C4-2B (cell line): ENCODE results near the gene OSBPL10.

Experiments
- ZFX ChIP-seq: fragments of 450-650 bp; IDR thresholded peaks from 2 replicates; pipeline ENCODE4 v1.6.1; 2017
- TF ChIP-seq, protein P1 (sequence below): fragments of 450-650 bp; conservative IDR thresholded peaks from 2 replicates; pipeline ENCODE4 v1.5.1; 2017; ENCODE audit warnings: mild to moderate bottlenecking

DNA sequence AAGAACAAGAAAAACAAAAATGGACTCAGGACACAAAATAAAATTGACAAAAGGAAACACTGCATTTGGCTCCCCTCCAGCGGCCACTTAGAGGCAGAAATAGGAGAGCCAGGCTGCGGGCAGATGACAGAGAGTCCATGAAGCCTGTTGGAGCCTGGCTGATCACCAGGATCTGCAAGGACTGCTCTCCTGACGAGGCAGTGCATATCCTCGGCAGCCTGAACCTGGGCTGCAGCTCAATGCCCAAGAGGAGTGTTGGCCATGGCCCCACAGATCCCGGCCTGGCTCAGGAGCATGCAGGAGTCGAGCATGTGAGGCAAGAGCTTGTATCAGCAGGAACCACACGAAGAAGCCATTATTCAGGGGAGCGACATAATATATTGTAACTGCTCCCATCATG, 248.5 kb downstream of the OSBPL10 start:
- TF ChIP-seq, protein P1, sequence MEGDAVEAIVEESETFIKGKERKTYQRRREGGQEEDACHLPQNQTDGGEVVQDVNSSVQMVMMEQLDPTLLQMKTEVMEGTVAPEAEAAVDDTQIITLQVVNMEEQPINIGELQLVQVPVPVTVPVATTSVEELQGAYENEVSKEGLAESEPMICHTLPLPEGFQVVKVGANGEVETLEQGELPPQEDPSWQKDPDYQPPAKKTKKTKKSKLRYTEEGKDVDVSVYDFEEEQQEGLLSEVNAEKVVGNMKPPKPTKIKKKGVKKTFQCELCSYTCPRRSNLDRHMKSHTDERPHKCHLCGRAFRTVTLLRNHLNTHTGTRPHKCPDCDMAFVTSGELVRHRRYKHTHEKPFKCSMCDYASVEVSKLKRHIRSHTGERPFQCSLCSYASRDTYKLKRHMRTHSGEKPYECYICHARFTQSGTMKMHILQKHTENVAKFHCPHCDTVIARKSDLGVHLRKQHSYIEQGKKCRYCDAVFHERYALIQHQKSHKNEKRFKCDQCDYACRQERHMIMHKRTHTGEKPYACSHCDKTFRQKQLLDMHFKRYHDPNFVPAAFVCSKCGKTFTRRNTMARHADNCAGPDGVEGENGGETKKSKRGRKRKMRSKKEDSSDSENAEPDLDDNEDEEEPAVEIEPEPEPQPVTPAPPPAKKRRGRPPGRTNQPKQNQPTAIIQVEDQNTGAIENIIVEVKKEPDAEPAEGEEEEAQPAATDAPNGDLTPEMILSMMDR, result no peak
- TF ChIP-seq ZFX, result no peak
